ENCODE results near the gene GALNT2.

Gene GALNT2

DNA sequence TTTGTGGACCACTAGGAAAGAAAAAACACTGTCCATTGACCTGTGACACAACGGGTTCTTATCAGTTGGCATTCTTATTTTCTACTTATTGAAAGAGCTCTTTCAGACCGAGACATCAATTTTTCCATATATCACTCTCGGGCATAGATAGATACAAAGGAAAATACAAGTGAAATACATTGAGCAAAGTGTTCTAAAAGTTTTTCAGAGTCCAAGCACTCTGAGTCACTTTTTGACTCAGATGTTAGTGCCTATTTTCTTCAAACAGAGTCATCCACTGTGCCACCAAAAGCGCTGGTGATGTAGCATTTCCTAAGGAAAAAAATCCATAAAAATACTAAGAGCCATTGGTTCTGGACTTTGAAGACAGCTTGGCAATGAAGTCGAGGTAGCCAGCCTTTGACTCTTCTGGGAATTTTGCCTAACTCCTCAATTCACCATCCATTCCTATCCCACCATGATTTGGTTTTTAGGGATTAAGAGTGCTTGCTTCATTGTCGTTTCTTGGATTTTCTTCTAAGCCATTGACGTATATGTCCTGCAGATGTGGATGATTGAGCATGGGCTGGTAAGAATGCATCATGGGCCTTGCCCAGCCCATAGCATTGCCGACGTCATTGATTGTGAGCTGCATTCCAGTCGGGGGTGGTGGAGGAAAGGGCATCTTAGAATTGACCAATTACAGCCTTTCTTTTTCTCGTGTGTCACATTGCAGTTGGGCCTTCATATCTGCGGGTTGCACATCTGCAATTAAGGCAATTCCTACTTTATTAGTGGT, 10.6 kb downstream of the GALNT2 start:
- H3K27ac ChIP-seq: no peak overlapping the region

DNA sequence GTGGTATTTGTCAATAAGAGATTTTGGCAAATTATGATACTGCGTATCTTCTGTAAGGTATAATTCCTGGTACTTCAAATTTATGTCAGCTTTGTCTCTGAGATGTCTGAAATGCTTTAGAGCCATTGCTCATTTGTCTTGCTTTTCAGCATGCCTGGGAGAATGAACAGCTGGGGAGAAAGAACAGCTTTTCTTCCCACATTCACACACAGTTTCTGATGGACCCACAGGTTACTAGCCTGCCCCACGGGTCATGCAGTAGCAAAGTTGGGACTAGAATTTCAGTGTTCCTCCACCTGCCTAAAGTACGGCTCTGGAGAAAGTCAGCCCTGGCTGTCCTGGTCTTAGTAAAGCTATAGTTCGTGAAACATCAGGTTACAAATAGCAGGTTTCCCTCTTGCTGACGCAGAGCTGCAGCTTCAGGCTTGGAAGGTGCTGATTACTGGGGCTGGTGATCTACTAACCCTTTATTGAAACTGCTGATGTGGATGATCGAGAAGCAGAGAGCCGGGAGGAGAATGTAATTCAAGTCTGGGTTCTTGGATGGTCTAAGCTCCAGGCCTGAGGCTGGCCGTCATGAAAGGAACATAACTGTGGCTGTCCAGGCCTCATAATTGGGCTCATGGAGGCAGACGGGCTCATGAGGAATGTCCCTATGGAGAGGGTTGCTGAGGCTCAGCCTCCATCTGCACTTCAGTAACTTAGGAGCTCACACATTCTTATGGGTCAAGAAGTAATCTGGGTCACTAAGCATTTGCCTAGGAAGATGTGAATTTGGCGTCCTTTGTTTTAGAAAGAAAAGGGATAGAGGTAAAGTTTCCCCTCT, 12.4 kb downstream of the GALNT2 start:
- Histone ChIP-seq H3K9me3 (ENCODE audit: severe bottlenecking) (peaks cover 12% of the 10 kb centered on the region), H3K27ac (no peak overlapping the region), H3K27me3 (ENCODE audit: insufficient read depth, low read depth, severe bottlenecking) (no peaks in the 10 kb centered on the region), H3K36me3 (peaks cover 10% of the 10 kb centered on the region), H3K4me3 (ENCODE audit: low read depth, low read length) (no peak overlapping the region)
- no peak for TF ChIP-seq CTCF (IDR thresholded peaks at IDR 0.05; ENCODE audit: low read depth, low read length)
- DNase-seq: no peak

More for the DNA sequence above, 10.6 kb downstream of the GALNT2 start:
- DNase-seq: no peak
- H3K4me3 ChIP-seq (ENCODE audit: low read depth, low read length): no peak overlapping the region
- peaks cover 3% of the 10 kb centered on the region for H3K9me3 ChIP-seq (ENCODE audit: severe bottlenecking)
- TF ChIP-seq CTCF (IDR thresholded peaks at IDR 0.05; ENCODE audit: low read depth, low read length): no peak
- H3K36me3 ChIP-seq: no peaks in the 10 kb centered on the region
- H3K27me3 ChIP-seq (ENCODE audit: insufficient read depth, low read depth, severe bottlenecking): no peaks in the 10 kb centered on the region

DNA sequence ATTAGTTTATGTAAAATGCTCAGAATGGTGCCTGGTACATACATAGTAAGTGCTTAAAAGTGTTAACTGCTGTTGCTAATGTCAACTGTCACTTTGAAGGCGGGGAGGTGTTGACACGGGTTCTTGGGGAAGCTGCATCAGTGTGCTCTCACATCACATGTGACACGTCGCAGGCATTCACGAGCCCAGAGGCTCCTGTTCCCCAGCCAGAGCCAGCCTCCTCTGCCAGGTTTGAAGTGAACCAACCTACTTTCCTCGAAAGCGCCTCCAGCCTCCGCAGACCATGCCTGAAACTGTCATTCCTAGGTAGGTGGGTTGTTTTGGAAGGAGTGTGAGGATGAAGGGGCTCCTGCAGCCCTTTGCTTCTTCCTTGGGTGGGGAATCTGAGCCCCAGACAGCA, 13.8 kb downstream of the GALNT2 start:
- Histone ChIP-seq H3K9me3 (ENCODE audit: severe bottlenecking) (peaks cover 12% of the 10 kb centered on the region), H3K27me3 (ENCODE audit: insufficient read depth, low read depth, severe bottlenecking) (no peaks in the 10 kb centered on the region), H3K4me3 (ENCODE audit: low read depth, low read length) (no peak overlapping the region), H3K36me3 (peaks cover 10% of the 10 kb centered on the region), H3K27ac (no peak overlapping the region)
- TF ChIP-seq CTCF (IDR thresholded peaks at IDR 0.05; ENCODE audit: low read depth, low read length): no peak
- DNase-seq: no peak

DNA sequence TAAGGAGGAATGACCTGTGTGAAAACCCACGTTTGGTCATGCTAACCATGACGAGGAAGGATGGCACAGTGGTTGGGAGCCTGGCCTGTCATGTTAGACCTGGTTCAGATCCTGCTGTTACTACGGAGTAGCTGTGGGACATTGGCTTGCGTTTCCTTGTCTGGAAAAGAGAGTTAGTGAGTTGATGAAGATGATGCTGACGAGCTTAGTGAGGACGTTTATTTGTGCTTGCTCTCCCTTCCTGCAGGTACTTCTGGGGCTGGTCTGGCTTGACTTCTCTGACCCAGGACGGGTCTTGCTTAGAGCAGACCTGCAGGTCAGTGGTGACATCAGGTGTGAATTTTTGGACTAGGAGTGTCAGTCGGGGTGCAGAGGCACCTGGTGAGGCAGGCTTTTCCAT, 14.7 kb downstream of the GALNT2 start:
- Histone ChIP-seq H3K36me3 (peaks cover 10% of the 10 kb centered on the region), H3K4me3 (ENCODE audit: low read depth, low read length) (no peak overlapping the region), H3K27me3 (ENCODE audit: insufficient read depth, low read depth, severe bottlenecking) (no peaks in the 10 kb centered on the region), H3K27ac (no peak overlapping the region), H3K9me3 (ENCODE audit: severe bottlenecking) (peaks cover 12% of the 10 kb centered on the region)
- no peak for TF ChIP-seq CTCF (IDR thresholded peaks at IDR 0.05; ENCODE audit: low read depth, low read length)
- no peak for DNase-seq

DNA sequence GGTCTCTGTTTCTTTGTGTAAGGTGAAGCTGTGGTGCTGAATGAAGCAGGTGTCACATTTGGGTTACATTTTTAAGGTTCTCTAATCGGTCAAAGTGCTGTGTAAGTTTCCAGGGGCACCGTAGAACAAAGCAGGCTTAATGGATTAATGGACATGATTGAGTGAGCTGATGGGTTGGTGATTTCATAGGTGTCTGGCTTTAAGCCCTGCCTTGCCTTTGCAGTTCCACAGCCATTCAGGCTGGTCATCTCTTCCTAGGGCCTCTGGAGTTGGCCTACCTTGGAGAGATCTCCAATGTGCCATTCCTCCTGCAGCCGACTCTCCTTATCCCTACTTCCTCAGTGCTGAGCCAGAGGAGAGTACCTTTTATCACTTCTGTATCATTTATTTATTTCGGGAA, 15.2 kb downstream of the GALNT2 start:
- H3K27ac ChIP-seq: peak overlapping the region; percentile 80

More for the DNA sequence above, 15.2 kb downstream of the GALNT2 start:
- TF ChIP-seq CTCF (IDR thresholded peaks at IDR 0.05; ENCODE audit: low read depth, low read length): no peak
- no peak overlapping the region for H3K4me3 ChIP-seq (ENCODE audit: low read depth, low read length)
- H3K27me3 ChIP-seq (ENCODE audit: insufficient read depth, low read depth, severe bottlenecking): no peaks in the 10 kb centered on the region
- peaks cover 12% of the 10 kb centered on the region for H3K9me3 ChIP-seq (ENCODE audit: severe bottlenecking)
- peak; percentile 81 for DNase-seq
- H3K36me3 ChIP-seq: peaks cover 10% of the 10 kb centered on the region
